ENCODE results near the gene EAF1. TPM values are rescaled to one million over a fixed set of nuclear protein-coding genes. Genes with fewer than 3 reads are reported as not detected.
A peak's percentile ranks its signal among the peaks of the same experiment; 100 is the strongest.

Gene EAF1
- total and polyA plus RNA-seq, 2 of the 8 experiments (the other 6 are each of a cell fraction or from before 2014, with no cell fraction given) = 13.9 to 26.8 TPM

DNA sequence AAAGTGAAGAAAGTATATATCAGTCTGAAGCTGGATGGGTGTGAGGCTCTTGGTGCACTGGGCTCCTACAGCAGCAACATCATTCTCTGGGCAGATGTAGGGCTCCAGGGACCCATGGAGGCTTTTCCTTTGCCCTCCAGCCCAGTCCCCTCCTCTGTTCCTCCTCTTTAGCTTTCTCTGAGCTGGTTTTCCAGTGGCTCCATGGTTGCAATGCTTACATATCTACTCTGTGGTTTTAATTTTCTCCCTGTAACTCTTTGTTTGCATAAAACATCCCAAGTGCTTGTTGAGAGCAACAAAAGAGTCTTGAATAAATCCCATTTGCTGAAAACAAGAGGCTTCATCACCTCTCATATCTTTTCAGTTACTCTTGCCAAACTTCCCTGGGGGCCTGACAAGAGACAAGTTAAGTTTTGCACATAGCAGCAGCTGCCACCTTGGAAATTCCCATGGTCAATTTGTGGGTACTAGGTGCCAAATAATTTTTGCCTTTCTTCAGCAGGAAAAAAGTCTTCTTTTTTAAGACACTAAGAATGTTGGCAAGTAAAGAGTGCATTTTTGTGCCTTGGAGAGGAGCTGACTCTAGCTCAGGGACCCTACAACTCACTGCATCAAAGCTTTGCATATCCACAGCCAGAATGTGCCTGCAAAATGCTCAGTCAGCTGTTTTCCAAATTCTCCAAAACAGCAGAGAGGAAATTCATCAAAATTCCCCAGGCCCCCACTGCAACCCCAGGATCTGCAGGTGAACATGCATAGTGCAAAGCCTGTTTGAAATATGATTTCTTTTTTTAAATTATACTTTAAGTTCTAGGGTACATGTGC lies 52.2 kb downstream of the EAF1 start:
- Histone ChIP-seq H3K23me2 (ENCODE audit: low read depth, low read length) (no peaks in the 10 kb centered on the region), H3K27ac (ENCODE audit: low read depth, low read length) (no peak overlapping the region), H2AK5ac (ENCODE audit: low read depth, low read length) (no peak overlapping the region), H3K27me3 (replicated peaks in 1 of 4; ENCODE audit: control insufficient read depth in 3 of 4, extremely low read depth in 1 of 4, insufficient read depth in 3 of 4, low read length in 3 of 4) (no peaks in the 10 kb centered on the region), H3K4me2 (ENCODE audit: insufficient read depth in 1 of 2, low read depth in 2 of 2, low read length in 2 of 2) (no peak overlapping the region), H2BK120ac (replicated peaks; ENCODE audit: low read depth, low read length) (no peak overlapping the region), H4K20me1 (replicated peaks in 1 of 2; ENCODE audit: control insufficient read depth in 1 of 2, insufficient read depth in 2 of 2, low read length in 2 of 2) (no peaks in the 10 kb centered on the region), H3K79me2 (ENCODE audit: control insufficient read depth in 1 of 2, insufficient read depth in 2 of 2, low read length in 2 of 2) (no peaks in the 10 kb centered on the region), H3K56ac (replicated peaks; ENCODE audit: insufficient read length, low read depth, low read length) (no peak overlapping the region), H4K91ac (replicated peaks; ENCODE audit: insufficient read length, low read length) (no peak overlapping the region), H3K4me3 (ENCODE audit: extremely low read depth in 1 of 4, insufficient read depth in 2 of 4, low read depth in 3 of 4, low read length in 4 of 4) (no peak overlapping the region), H3K23ac (ENCODE audit: insufficient read length) (no peak overlapping the region), H3K79me1 (ENCODE audit: low read depth, low read length) (no peaks in the 10 kb centered on the region), H3K4me1 (replicated peaks in 1 of 4; ENCODE audit: control insufficient read depth in 3 of 4, insufficient read depth in 4 of 4, low read length in 3 of 4) (no peaks in the 10 kb centered on the region), H2BK12ac (ENCODE audit: low read depth, low read length) (no peak overlapping the region), H4K5ac (ENCODE audit: insufficient read length, low read depth, low read length) (no peak overlapping the region), H3K9ac (replicated peaks in 1 of 4; ENCODE audit: extremely low read depth in 1 of 4, low read depth in 3 of 4, low read length in 3 of 4) (no peak overlapping the region), H2BK5ac (ENCODE audit: low read depth, low read length) (no peak overlapping the region), H3K36me3 (ENCODE audit: control insufficient read depth in 2 of 4, insufficient read depth in 4 of 4, low read length in 3 of 4) (no peaks in the 10 kb centered on the region), H2BK15ac (ENCODE audit: low read length) (no peak overlapping the region), H3K9me3 (ENCODE audit: insufficient read depth in 2 of 2, low read depth in 1 of 2, low read length in 1 of 2) (no peaks in the 10 kb centered on the region), H4K8ac (ENCODE audit: extremely low read depth, insufficient read depth, low read length) (no peak overlapping the region), H2AFZ (ENCODE audit: low read length) (no peak overlapping the region), H2BK20ac (ENCODE audit: low read length) (no peak overlapping the region), H3K4ac (replicated peaks; ENCODE audit: insufficient read length, low read depth, low read length) (no peak overlapping the region), H3K14ac (ENCODE audit: insufficient read length) (no peak overlapping the region), H3K18ac (ENCODE audit: extremely low read depth, low read length) (no peak overlapping the region)
- FAIRE-seq (no peak), DNase-seq (ENCODE audit: low read depth in 1 of 2, low spot score in 2 of 2) (no peak)
- CTCF ChIA-PET (ENCODE audit: partially characterized antibody) = interaction anchor here (0.8 to 1.2 kb wide), 3 partner anchors 8 to 75 kb away, joined by 3 read pairs; no protein-coding TSS in a partner anchor
- POLR2A ChIA-PET (ENCODE audit: partially characterized antibody) = no interaction called here
- TF ChIP-seq TAF1 (IDR thresholded peaks at IDR 0.05; ENCODE audit: low read depth, low read length) (no peak), MAFK (IDR thresholded peaks at IDR 0.05; ENCODE audit: low read depth, low read length) (peak; percentile 75), HDAC2 (IDR thresholded peaks at IDR 0.05; ENCODE audit: borderline replicate concordance in 1 of 2, low read depth in 2 of 2, low read length in 2 of 2) (no peak), TEAD4 (IDR thresholded peaks at IDR 0.05; ENCODE audit: low read depth, low read length) (no peak), GABPA (IDR thresholded peaks at IDR 0.05; ENCODE audit: borderline replicate concordance, insufficient read depth, low read length) (no peak)

All from H1 (cell line).